ENCODE measurements around the gene EFNA1. TPM values are rescaled to one million over a fixed set of nuclear protein-coding genes. Genes with fewer than 3 reads are reported as not detected.
A peak's percentile ranks its signal among the peaks of the same experiment; 100 is the strongest.

EFNA1 gene
- total and polyA plus RNA-seq, 2 of the 13 experiments (the other 11 are each of a cell fraction or from before 2014, with no cell fraction given): 81.8 to 874 TPM

DNA sequence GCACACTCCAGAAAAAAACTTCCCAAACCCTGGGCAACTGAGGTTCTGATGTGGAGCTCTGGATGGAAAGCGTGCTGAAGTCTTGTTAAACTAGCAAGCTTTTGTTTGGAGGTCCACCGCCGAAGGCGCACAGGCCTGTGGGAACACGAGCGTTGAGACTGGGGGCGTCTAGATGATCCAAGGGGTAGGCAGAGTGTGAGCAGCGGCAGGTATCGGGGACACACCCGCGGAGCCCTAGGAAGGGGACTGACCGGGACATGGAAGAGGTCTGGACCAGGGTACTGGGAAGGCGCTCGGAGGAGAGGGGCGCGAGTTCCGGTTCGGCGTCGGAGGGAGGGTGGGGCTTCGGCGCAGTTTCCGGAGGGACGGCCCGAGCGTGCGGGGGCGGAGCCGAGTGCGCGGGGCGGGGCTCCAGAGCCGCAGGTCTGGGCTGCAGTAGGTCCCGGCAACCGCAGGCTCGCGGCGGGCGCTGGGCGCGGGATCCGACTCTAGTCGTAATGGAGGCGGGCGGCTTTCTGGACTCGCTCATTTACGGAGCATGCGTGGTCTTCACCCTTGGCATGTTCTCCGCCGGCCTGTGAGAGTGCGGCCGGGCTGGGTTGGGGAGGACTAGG lies 7.8 kb downstream of the EFNA1 start, which contains the start of gene SLC50A1 (continued):
- TF ChIP-seq, protein P1, sequence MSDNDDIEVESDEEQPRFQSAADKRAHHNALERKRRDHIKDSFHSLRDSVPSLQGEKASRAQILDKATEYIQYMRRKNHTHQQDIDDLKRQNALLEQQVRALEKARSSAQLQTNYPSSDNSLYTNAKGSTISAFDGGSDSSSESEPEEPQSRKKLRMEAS (IDR thresholded peaks at IDR 0.05): no peak
- TF ChIP-seq, protein P2, sequence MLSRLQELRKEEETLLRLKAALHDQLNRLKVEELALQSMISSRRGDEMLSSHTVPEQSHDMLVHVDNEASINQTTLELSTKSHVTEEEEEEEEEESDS (CRISPR knock-in tag; IDR thresholded peaks at IDR 0.05; ENCODE audit: borderline replicate concordance): no peak
- TF ChIP-seq SRY (CRISPR knock-in tag; IDR thresholded peaks at IDR 0.05): peak; percentile 65; the same call in 1 of the 2 replicates
- TF ChIP-seq RAD51 (IDR thresholded peaks at IDR 0.05; ENCODE audit: borderline replicate concordance): no peak
- TF ChIP-seq, protein P3, sequence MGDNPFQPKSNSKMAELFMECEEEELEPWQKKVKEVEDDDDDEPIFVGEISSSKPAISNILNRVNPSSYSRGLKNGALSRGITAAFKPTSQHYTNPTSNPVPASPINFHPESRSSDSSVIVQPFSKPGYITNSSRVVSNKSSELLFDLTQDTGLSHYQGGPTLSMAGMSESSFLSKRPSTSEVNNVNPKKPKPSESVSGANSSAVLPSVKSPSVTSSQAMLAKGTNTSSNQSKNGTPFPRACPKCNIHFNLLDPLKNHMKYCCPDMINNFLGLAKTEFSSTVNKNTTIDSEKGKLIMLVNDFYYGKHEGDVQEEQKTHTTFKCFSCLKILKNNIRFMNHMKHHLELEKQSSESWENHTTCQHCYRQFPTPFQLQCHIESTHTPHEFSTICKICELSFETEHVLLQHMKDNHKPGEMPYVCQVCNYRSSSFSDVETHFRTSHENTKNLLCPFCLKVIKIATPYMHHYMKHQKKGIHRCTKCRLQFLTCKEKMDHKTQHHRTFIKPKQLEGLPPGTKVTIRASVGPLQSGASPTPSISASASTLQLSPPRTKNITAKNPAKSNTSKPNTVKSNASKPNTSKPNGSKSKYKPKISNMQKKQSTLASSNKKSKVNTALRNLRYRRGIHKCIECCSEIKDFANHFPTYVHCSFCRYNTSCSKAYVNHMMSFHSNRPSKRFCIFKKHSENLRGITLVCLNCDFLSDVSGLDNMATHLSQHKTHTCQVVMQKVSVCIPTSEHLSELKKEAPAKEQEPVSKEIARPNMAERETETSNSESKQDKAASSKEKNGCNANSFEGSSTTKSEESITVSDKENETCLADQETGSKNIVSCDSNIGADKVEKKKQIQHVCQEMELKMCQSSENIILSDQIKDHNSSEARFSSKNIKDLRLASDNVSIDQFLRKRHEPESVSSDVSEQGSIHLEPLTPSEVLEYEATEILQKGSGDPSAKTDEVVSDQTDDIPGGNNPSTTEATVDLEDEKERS (CRISPR knock-in tag; IDR thresholded peaks at IDR 0.05): no peak
- no peak; the same call in 1 of the 2 replicates for TF ChIP-seq IRF2 (CRISPR knock-in tag; IDR thresholded peaks at IDR 0.05)
- TF ChIP-seq, protein P4, sequence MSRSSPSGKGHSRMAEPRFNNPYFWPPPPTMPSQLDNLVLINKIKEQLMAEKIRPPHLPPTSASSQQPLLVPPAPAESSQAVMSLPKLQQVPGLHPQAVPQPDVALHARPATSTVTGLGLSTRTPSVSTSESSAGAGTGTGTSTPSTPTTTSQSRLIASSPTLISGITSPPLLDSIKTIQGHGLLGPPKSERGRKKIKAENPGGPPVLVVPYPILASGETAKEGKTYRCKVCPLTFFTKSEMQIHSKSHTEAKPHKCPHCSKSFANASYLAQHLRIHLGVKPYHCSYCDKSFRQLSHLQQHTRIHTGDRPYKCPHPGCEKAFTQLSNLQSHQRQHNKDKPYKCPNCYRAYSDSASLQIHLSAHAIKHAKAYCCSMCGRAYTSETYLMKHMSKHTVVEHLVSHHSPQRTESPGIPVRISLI (CRISPR knock-in tag; IDR thresholded peaks at IDR 0.05; ENCODE audit: borderline replicate concordance): 0 out of 2 replicates have a peak, but pooled peaks have one; percentile 59
- no peak for TF ChIP-seq MYNN (CRISPR knock-in tag; IDR thresholded peaks at IDR 0.05; ENCODE audit: low read depth)
- no peak; the same call in 1 of the 2 replicates for TF ChIP-seq ZNF12 (CRISPR knock-in tag; IDR thresholded peaks at IDR 0.05)
- TF ChIP-seq, protein P5, sequence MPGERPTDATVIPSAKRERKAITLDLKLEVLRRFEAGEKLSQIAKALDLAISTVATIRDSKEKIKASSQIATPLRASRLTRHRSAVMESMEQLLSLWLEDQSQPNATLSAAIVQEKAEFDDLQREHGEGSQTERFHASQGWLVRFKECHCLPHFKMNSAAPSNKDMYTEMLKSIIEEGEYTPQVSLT (CRISPR knock-in tag; IDR thresholded peaks at IDR 0.05; ENCODE audit: borderline replicate concordance, low read depth): 0 out of 2 replicates have a peak, but pooled peaks have one; percentile 13
- peak; percentile 11; the same call in 1 of the 2 replicates for TF ChIP-seq CEBPG (CRISPR knock-in tag; IDR thresholded peaks at IDR 0.05)
- no peak; the same call in 1 of the 2 replicates for TF ChIP-seq RNF2 (conservative IDR thresholded peaks at IDR 0.05; ENCODE audit: low read depth)
- TF ChIP-seq ZFP41 (CRISPR knock-in tag; IDR thresholded peaks at IDR 0.05; ENCODE audit: borderline replicate concordance): no peak
- TF ChIP-seq RFX1 (IDR thresholded peaks at IDR 0.05): no peak
- TF ChIP-seq ZNF441 (CRISPR knock-in tag; IDR thresholded peaks at IDR 0.05; ENCODE audit: borderline replicate concordance): peak; percentile 55; the same call in 1 of the 2 replicates
- TF ChIP-seq MXD4 (CRISPR knock-in tag; IDR thresholded peaks at IDR 0.05): peak; percentile 76; the same call in 1 of the 2 replicates
- TF ChIP-seq NFYB (CRISPR knock-in tag; IDR thresholded peaks at IDR 0.05): no peak
- no peak for TF ChIP-seq REPIN1 (CRISPR knock-in tag; IDR thresholded peaks at IDR 0.05; ENCODE audit: borderline replicate concordance, low read depth)
- peak; percentile 99 for TF ChIP-seq ZC3H13 (CRISPR knock-in tag; IDR thresholded peaks at IDR 0.05)
- TF ChIP-seq, protein P6, sequence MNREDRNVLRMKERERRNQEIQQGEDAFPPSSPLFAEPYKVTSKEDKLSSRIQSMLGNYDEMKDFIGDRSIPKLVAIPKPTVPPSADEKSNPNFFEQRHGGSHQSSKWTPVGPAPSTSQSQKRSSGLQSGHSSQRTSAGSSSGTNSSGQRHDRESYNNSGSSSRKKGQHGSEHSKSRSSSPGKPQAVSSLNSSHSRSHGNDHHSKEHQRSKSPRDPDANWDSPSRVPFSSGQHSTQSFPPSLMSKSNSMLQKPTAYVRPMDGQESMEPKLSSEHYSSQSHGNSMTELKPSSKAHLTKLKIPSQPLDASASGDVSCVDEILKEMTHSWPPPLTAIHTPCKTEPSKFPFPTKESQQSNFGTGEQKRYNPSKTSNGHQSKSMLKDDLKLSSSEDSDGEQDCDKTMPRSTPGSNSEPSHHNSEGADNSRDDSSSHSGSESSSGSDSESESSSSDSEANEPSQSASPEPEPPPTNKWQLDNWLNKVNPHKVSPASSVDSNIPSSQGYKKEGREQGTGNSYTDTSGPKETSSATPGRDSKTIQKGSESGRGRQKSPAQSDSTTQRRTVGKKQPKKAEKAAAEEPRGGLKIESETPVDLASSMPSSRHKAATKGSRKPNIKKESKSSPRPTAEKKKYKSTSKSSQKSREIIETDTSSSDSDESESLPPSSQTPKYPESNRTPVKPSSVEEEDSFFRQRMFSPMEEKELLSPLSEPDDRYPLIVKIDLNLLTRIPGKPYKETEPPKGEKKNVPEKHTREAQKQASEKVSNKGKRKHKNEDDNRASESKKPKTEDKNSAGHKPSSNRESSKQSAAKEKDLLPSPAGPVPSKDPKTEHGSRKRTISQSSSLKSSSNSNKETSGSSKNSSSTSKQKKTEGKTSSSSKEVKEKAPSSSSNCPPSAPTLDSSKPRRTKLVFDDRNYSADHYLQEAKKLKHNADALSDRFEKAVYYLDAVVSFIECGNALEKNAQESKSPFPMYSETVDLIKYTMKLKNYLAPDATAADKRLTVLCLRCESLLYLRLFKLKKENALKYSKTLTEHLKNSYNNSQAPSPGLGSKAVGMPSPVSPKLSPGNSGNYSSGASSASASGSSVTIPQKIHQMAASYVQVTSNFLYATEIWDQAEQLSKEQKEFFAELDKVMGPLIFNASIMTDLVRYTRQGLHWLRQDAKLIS (CRISPR knock-in tag; IDR thresholded peaks at IDR 0.05): no peak; the same call in 1 of the 2 replicates
- no peak for TF ChIP-seq CENPX (CRISPR knock-in tag; IDR thresholded peaks at IDR 0.05)
- TF ChIP-seq HOXD1 (CRISPR knock-in tag; IDR thresholded peaks at IDR 0.05): no peak

Measured in HepG2 (cell line).